CD4-positive, alpha-beta memory T cell (primary cell): ENCODE measurements around the gene MIEN1. TPM values are rescaled to one million over a fixed set of nuclear protein-coding genes. Genes with fewer than 3 reads are reported as not detected.
"Not testable (repeated sequence)": the region's sequence is repeated elsewhere in the genome, so short reads cannot be mapped to it uniquely, and the experiment has no call there.

Experiments
- CTCF ChIA-PET: fragments of 350-600 bp; sonication (Branson Sonifier 250); formaldehyde crosslinking; loops from one replicate; lab custom pipeline; 2021; ENCODE audit warnings: inconsistent platforms; ENCODE audit not compliant: partially characterized antibody; lab: Charles Lee
- POLR2A ChIA-PET: fragments of 350-600 bp; sonication (Branson Sonifier 250); formaldehyde crosslinking; loops from one replicate; lab custom pipeline; 2021; ENCODE audit not compliant: partially characterized antibody; lab: Charles Lee
- DNase-seq, 5 donors: peaks; one replicate each; pipeline versions ENCODE4 v3.0.0 to v3.0.0-alpha.2; 2020 to 2022; ENCODE audit warnings: mixed read lengths in 1 of 5
- H3K27ac ChIP-seq: one replicate; pipeline ENCODE4 v1.7.0; 2013; ENCODE audit warnings: low read depth, low read length
- H3K27me3 ChIP-seq: 2 replicates; pipeline ENCODE4 v1.7.0; 2013; ENCODE audit warnings: mild to moderate bottlenecking, low read length, moderate library complexity; ENCODE audit not compliant: insufficient read depth
- H3K36me3 ChIP-seq: 2 replicates; pipeline ENCODE4 v1.7.0; 2013; ENCODE audit warnings: mild to moderate bottlenecking, low read length, moderate library complexity; ENCODE audit not compliant: insufficient read depth
- H3K4me1 ChIP-seq: 2 replicates; pipeline ENCODE4 v1.7.0; 2013; ENCODE audit warnings: mild to moderate bottlenecking, low read length, moderate library complexity; ENCODE audit not compliant: insufficient read depth
- H3K4me3 ChIP-seq, 2 donors: one replicate each; pipeline ENCODE4 v1.7.0; 2013; ENCODE audit warnings: low read length in 2 of 2, mild to moderate bottlenecking in 1 of 2
- H3K9me3 ChIP-seq, 2 donors: one replicate each; pipeline ENCODE4 v1.7.0; 2013; ENCODE audit warnings: low read length in 2 of 2, control low read depth in 1 of 2; ENCODE audit not compliant: control insufficient read depth in 1 of 2
- H3K27ac Mint-ChIP-seq, 7 donors: one replicate each; pipeline ENCODE4 v1.8.0; 2020 to 2021; ENCODE audit warnings: mixed read lengths in 7 of 7, mild to moderate bottlenecking in 6 of 7, inconsistent platforms in 3 of 7, moderate library complexity in 3 of 7
- H3K27me3 Mint-ChIP-seq, 2 donors: one replicate each; pipeline ENCODE4 v1.8.0; 2020 to 2021; ENCODE audit warnings: mixed read lengths in 2 of 2
- H3K36me3 Mint-ChIP-seq, 2 donors: one replicate each; pipeline ENCODE4 v1.8.0; 2020 to 2021; ENCODE audit warnings: mixed read lengths in 2 of 2, inconsistent platforms in 1 of 2, mild to moderate bottlenecking in 1 of 2
- H3K4me1 Mint-ChIP-seq, 4 donors: one replicate each; pipeline ENCODE4 v1.8.0; 2020 to 2021; ENCODE audit warnings: mixed read lengths in 4 of 4, mild to moderate bottlenecking in 1 of 4
- H3K4me3 Mint-ChIP-seq, 8 donors: one replicate each; pipeline ENCODE4 v1.8.0; 2020 to 2021; ENCODE audit warnings: mixed read lengths in 8 of 8, mild to moderate bottlenecking in 7 of 8, moderate library complexity in 6 of 8, inconsistent platforms in 3 of 8
- H3K9me3 Mint-ChIP-seq, 8 donors: one replicate each; pipeline ENCODE4 v1.8.0; 2020 to 2021; ENCODE audit warnings: mixed read lengths in 8 of 8, mild to moderate bottlenecking in 5 of 8, inconsistent platforms in 3 of 8, moderate library complexity in 1 of 8
- intact Hi-C: fragments of 100-400 bp; cut with micrococcal nuclease; formaldehyde crosslinking; loops from one replicate; pipeline ENCODE4 v1.15.1; 2023
- polyA plus RNA-seq, 2 donors: library from polyadenylated mRNA; unstranded; fragments of 300-500 nt; fragmentation: Illumina TruSeq; gene quantifications; one replicate each; pipeline ENCODE4 v1.2.3, GENCODE V29; 2021
- total RNA-seq, 2 experiments: library from RNA; stranded (reverse); gene quantifications; one replicate each; pipeline ENCODE4 v1.2.3, GENCODE V29; 2021

The MIEN1 gene
- total and polyA plus RNA-seq, 4 experiments from 2014 or later, result 35.8 to 96.6 (median 63.3) TPM

GRCh38 chr17:39752241-39752881 is 22.0 kb upstream of the MIEN1 start:
- CTCF ChIA-PET, result interaction anchor here (0.9 to 7.0 kb wide), 16 partner anchors 21 to 228 kb away, joined by 3 to 68 read pairs (median 4); partner anchors contain the start of genes MIEN1 and PSMD3
- H3K4me3 Mint-ChIP-seq, result peak overlapping the region in 7 of 8 donors; percentile 47 to 82 (median 61)

GRCh38 chr17:39751637-39752036 is 21.3 kb upstream of the MIEN1 start:
- no peaks in the 10 kb centered on the region for H3K36me3 ChIP-seq
- H3K4me1 Mint-ChIP-seq, result peaks cover 21 to 36% (median 27%) of the 10 kb centered on the region in 4 donors
- H3K27me3 ChIP-seq, result no peaks in the 10 kb centered on the region
- no peak for DNase-seq
- CTCF ChIA-PET, result interaction anchor here (0.9 to 7.0 kb wide), 5 partner anchors 20 to 229 kb away, joined by 3 to 68 read pairs (median 6); partner anchors contain the start of genes MIEN1 and PSMD3
- H3K9me3 ChIP-seq, result no peaks in the 10 kb centered on the region
- H3K27ac ChIP-seq, result no peak overlapping the region
- H3K4me3 ChIP-seq, result no peak overlapping the region
- no peaks in the 10 kb centered on the region for H3K27me3 Mint-ChIP-seq
- POLR2A ChIA-PET, result interaction anchor here (5.1 to 5.7 kb wide), 3 partner anchors 21 to 129 kb away, joined by 43 to 59 read pairs (median 53); partner anchors contain the start of gene MIEN1
- H3K4me3 Mint-ChIP-seq, result peak overlapping the region in 1 of 8 donors; percentile 76
- intact Hi-C loops, result loop anchor here (10.0 kb wide), 1 partner anchor 203 kb away; no protein-coding TSS in a partner anchor
- peaks cover 0 to 7% of the 10 kb centered on the region in 2 donors for H3K36me3 Mint-ChIP-seq
- peak overlapping the region in 2 of 7 donors; percentile 92 to 98 for H3K27ac Mint-ChIP-seq
- H3K4me1 ChIP-seq, result peaks cover 30% of the 10 kb centered on the region
- H3K9me3 Mint-ChIP-seq, result peaks cover 0 to 3% (median 0%) of the 10 kb centered on the region in 8 donors

More at GRCh38 chr17:39752241-39752881, 22.0 kb upstream of the MIEN1 start:
- peak overlapping the region; percentile 47 to 98 (median 87) for H3K27ac Mint-ChIP-seq
- H3K36me3 Mint-ChIP-seq, result peaks cover 0 to 7% of the 10 kb centered on the region in 2 donors
- no peaks in the 10 kb centered on the region for H3K36me3 ChIP-seq
- no peak for DNase-seq
- POLR2A ChIA-PET, result interaction anchor here (0.8 to 8.1 kb wide), 13 partner anchors 12 to 351 kb away, joined by 3 to 99 read pairs (median 32); partner anchors contain the start of genes FBXL20, IKZF3, LRRC3C and MIEN1
- intact Hi-C loops, result loop anchor here (10.0 kb wide), 1 partner anchor 202 kb away; no protein-coding TSS in a partner anchor
- H3K27me3 ChIP-seq, result no peaks in the 10 kb centered on the region
- no peaks in the 10 kb centered on the region for H3K27me3 Mint-ChIP-seq
- no peak overlapping the region for H3K27ac ChIP-seq
- peaks cover 0 to under 1% (median 0%) of the 10 kb centered on the region in 8 donors for H3K9me3 Mint-ChIP-seq
- H3K4me1 ChIP-seq, result peaks cover 37% of the 10 kb centered on the region
- no peak overlapping the region for H3K4me3 ChIP-seq
- H3K4me1 Mint-ChIP-seq, result peaks cover 28 to 43% (median 34%) of the 10 kb centered on the region in 4 donors
- no peaks in the 10 kb centered on the region for H3K9me3 ChIP-seq

- Mint-ChIP-seq H3K27me3 (no peaks in the 10 kb centered on the region), H3K4me1 (peaks cover 15 to 30% (median 22%) of the 10 kb centered on the region in 4 donors), H3K36me3 (peaks cover 0 to 4% of the 10 kb centered on the region in 2 donors), H3K27ac (peak overlapping the region in 2 of 7 donors; percentile 77 to 98), H3K9me3 (peaks cover 0 to 3% (median 0%) of the 10 kb centered on the region in 8 donors), H3K4me3 (no peak overlapping the region)
- ChIA-PET POLR2A (no interaction called here), CTCF (interaction anchor here (7.0 kb wide), 1 partner anchor 129 kb away, joined by 68 read pairs; no protein-coding TSS in a partner anchor)
- H3K27me3 ChIP-seq, result no peaks in the 10 kb centered on the region
- H3K9me3 ChIP-seq, result no peaks in the 10 kb centered on the region
- H3K4me1 ChIP-seq, result peaks cover 25% of the 10 kb centered on the region
- H3K27ac ChIP-seq, result no peak overlapping the region
- intact Hi-C loops, result loop anchor here (10.0 kb wide), 1 partner anchor 204 kb away; no protein-coding TSS in a partner anchor
- H3K36me3 ChIP-seq, result no peaks in the 10 kb centered on the region
- H3K4me3 ChIP-seq, result no peak overlapping the region
- no peak for DNase-seq
Measured at GRCh38 chr17:39751016-39751543, 20.7 kb upstream of the MIEN1 start.

- Histone ChIP-seq H3K4me1 (peaks cover 18% of the 10 kb centered on the region), H3K4me3 (no peak overlapping the region), H3K27ac (no peak overlapping the region), H3K9me3 (no peaks in the 10 kb centered on the region), H3K36me3 (no peaks in the 10 kb centered on the region), H3K27me3 (no peaks in the 10 kb centered on the region)
- no peaks in the 10 kb centered on the region for H3K36me3 Mint-ChIP-seq
- peaks cover 8 to 23% (median 15%) of the 10 kb centered on the region in 4 donors for H3K4me1 Mint-ChIP-seq
- no peaks in the 10 kb centered on the region for H3K27me3 Mint-ChIP-seq
- intact Hi-C loops, result loop anchor here (10.0 kb wide), 1 partner anchor 204 kb away; no protein-coding TSS in a partner anchor
- ChIA-PET CTCF (interaction anchor here (2.0 to 7.0 kb wide), 2 partner anchors 20 to 128 kb away, joined by 8 to 68 read pairs; partner anchors contain the start of gene MIEN1), POLR2A (no interaction called here)
- no peak overlapping the region for H3K27ac Mint-ChIP-seq
- DNase-seq, result no peak
- no peak overlapping the region for H3K4me3 Mint-ChIP-seq
- H3K9me3 Mint-ChIP-seq, result peaks cover 0 to 3% (median 0%) of the 10 kb centered on the region in 8 donors
Measured at GRCh38 chr17:39750131-39751015, 20.0 kb upstream of the MIEN1 start.

- H3K27ac Mint-ChIP-seq, H3K4me3 ChIP-seq, DNase-seq, H3K9me3 ChIP-seq, intact Hi-C loops, H3K27me3 ChIP-seq, H3K9me3 Mint-ChIP-seq, H3K4me3 Mint-ChIP-seq, H3K4me1 ChIP-seq, H3K27me3 Mint-ChIP-seq, H3K36me3 Mint-ChIP-seq, H3K36me3 ChIP-seq, H3K27ac ChIP-seq: not testable (repeated sequence)
- peaks cover 5 to 16% (median 9%) of the 10 kb centered on the region in 4 donors for H3K4me1 Mint-ChIP-seq
- POLR2A ChIA-PET, result interaction anchor here (0.6 to 1.0 kb wide), 2 partner anchors 65 to 231 kb away, joined by 3 to 4 read pairs; partner anchors contain the start of gene PSMD3
- CTCF ChIA-PET, result interaction anchor here (2.0 kb wide), 1 partner anchor 18 kb away, joined by 8 read pairs; the partner anchor contains the start of gene MIEN1
Measured at GRCh38 chr17:39748444-39749034, 18.2 kb upstream of the MIEN1 start.

- H3K27ac ChIP-seq, result no peak overlapping the region
- Mint-ChIP-seq H3K9me3 (peaks cover 0 to 3% (median 0%) of the 10 kb centered on the region in 8 donors), H3K27ac (peak overlapping the region in 1 of 7 donors; percentile 56), H3K4me3 (no peak overlapping the region), H3K4me1 (peaks cover 2 to 9% (median 5%) of the 10 kb centered on the region in 4 donors), H3K27me3 (no peaks in the 10 kb centered on the region), H3K36me3 (no peaks in the 10 kb centered on the region)
- DNase-seq, result no peak
- H3K36me3 ChIP-seq, result no peaks in the 10 kb centered on the region
- H3K4me3 ChIP-seq, result no peak overlapping the region
- ChIA-PET CTCF (interaction anchor here (2.1 kb wide), 1 partner anchor 17 kb away, joined by 7 read pairs; the partner anchor contains the start of gene MIEN1), POLR2A (interaction anchor here (1.0 kb wide), 1 partner anchor 232 kb away, joined by 4 read pairs; the partner anchor contains the start of gene PSMD3)
- peaks cover 1% of the 10 kb centered on the region for H3K4me1 ChIP-seq
- no peaks in the 10 kb centered on the region for H3K9me3 ChIP-seq
- no peaks in the 10 kb centered on the region for H3K27me3 ChIP-seq
- intact Hi-C loops, result no loop called here
Measured at GRCh38 chr17:39747745-39748144, 17.4 kb upstream of the MIEN1 start.
